ENCODE data around the gene CHTOP.

Gene CHTOP

DNA sequence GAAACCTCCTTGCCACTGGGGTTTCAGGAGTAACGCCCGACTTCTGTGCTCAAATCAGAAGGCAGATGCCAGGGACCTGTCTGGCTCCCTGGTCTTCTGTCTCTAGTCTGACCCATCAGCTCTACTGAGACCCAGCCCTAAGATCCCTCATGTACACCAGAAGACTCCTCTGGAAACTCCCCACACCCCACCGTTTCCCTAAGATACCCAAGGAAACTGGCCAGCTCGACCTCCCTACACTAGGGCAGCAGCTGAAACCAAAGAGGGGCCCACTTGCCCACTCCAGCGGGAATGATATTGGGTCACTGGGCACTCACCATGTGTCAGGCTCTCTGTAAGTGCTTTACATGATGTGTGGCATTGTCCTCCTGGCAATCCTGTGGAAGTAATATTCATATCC is 20.5 kb upstream of the CHTOP start:
- DNase-seq: no peak

- no peak for DNase-seq
Measured at GRCh38 chr1:153614189-153614900, 19.5 kb upstream of the CHTOP start.

DNA sequence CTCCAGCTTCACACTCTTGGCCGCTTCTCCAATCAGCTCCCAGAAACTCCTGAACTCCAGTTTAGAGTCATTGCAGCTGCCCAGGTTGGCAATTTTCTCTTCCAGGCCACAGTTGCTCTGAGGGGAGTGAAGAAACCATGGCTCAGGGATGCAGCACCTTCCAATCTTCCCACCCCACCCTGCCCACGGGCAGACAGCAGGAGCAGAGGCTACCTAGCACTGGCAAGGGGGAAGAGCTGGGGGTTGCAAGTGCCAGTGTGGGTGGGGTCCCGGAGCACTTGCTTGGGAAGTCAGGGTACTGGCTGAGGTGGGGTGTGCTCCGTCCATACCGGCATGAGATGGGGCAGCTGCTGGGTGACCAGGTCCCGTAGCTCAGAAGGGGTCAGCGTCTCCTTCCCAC is 19.0 kb upstream of the CHTOP start:
- DNase-seq: no peak

DNA sequence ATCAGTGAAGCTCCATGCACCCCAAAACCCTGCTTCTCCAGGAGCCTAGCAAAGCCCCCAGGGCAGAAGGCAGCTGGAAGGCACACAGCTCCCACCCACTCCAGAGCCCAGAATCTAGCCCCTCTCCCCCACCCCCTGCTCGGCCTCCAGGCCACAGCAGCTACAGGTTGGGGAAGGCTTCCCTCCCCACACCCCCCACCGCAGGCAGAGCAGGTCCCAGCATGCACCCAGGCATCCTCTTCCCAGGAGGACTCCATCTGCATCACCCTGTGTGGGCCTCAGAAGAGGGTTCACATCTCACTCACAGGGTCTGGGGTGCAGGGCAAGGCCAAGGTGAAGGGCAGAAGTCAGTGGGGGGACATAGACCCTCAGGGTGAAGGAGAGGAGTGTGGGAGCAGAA is 18.5 kb upstream of the CHTOP start:
- no peak for DNase-seq

DNA sequence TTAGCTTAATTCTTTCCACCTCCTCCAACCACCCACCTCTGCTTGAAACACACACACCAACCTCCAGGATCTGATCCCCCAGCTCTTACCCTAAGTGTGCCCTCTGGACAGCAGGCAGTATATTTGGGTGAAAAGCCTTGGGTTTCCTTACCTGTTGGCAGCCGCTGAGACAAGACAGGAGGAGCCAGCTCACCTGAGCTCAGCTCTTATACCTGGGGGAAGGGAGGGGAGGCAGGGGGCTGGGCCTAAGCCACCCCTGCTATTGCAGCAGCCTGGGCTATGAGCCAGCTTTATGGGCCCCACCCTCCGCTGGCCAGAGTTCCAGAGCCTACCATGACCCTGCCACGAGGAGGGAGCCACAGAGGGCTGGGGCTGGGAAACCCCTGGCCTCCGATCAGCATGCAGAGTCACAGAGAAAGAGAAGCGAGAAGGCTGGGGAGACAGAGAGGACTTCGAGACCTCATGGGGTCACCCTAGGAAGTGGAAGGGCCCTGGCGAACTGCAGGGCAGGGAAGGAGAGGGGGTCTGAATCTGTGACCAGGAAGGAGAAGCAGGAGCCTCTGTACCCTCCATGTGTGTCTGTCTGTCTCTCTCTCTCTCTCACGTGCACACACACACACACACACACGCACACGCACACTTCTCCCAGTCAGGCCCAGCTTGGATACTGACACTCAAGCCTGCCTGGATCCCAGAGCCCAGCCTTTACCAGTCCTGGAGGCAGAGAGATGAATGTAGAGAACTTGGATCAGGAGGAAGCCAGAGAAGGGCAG is 17.5 kb upstream of the CHTOP start, which contains the start of gene S100A14:
Gene S100A14, minus strand, starts transcription at position 182 of the 773 bp plus-strand sequence. CDS start 467 bp downstream, outside the sequence.
- DNase-seq: no peak

GRCh38 chr1:153616917-153617311 is 17.0 kb upstream of the CHTOP start:
- DNase-seq: no peak

DNA sequence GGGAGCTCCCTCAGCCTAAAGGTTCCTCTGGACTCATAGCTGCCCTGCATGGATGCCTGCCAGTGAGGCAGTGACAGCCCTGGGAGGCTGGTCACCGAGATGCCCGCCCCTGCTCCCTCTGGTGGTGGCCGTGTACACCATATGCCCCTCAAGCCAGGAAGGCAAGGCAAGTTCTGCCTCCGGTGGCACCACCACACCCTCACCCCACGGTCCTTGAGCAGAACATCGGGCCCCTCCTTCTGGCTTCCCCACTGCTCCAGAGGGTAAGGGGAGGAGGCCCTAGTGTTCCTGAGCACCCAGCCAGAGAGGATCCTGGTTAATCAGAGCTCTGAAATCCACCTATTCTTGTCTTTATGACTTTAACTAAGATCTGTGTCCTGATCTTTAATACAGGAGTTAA is 16.2 kb upstream of the CHTOP start:
- peak in 1 of 2 experiments; percentile 43 for DNase-seq

GRCh38 chr1:153619171-153619570 is 14.7 kb upstream of the CHTOP start:
- no peak for DNase-seq

DNA sequence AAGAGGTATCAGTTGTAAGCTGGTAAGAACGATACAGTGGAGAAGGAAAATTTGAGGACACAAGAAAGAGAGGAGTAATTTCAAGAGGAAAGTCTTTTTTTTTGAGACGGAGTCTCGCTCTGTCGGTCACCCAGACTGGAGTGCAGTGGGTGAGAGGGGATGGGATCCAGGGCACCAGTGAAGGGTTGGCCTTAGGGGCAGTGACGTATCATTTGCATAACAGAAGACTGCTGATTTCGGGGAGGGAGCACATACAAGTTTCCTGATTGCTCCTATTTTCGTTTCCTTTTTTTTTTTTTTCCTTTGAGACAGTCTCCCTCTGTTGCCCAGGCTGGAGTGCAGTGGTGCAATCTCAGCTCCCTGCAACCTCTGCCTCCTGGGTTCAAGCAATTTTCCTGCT is 10.8 kb upstream of the CHTOP start:
- no peak for DNase-seq

- no peak for DNase-seq
Measured at GRCh38 chr1:153624965-153625611, 8.8 kb upstream of the CHTOP start.

- DNase-seq: no peak
Measured at GRCh38 chr1:153626477-153626903, 7.4 kb upstream of the CHTOP start.

DNA sequence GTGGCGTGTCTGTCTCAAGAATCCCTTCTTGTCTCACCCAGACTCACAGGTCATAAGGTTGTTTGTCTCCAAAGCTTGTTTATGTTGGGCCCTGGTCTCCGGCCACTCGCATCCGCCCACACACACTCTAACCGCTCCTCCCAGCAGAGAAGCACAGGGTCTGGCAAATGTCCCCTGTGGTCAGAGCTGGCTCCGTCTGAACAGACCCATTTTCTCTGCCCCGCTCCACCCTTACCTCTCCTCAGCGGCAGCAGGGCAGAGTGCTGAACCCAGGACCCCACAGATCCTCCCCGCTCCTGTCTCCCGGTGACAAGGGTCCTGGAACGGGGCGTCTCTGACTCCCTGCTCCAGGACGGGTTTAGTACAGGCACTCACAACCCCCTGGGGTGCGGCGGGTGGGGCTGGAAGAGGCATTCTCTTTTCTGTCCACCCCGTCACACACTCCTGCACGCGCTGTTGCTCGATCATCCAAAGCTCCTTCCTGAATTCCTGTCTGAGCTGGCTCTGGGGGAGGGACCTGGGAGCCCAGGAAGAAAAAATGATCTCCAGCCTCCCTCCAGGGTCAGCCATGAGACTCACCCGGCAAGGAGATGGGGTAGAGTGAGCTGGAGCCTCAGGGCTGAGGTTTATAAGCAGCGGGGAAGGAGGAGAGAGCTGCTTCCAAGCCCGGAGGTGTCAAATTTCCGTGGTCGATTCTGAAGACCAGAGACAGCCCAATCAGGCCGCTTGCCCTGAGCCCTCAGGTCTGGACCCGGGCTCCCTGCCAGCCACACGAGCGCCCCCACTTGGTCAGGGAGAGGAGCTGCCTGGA is 6.8 kb upstream of the CHTOP start, which contains the start of gene S100A13:
Gene S100A13, minus strand, starts transcription at position 602 of the 811 bp plus-strand sequence. CDS start 1,033 bp downstream, outside the sequence.
- DNase-seq: peak; percentile 97 to 98

DNA sequence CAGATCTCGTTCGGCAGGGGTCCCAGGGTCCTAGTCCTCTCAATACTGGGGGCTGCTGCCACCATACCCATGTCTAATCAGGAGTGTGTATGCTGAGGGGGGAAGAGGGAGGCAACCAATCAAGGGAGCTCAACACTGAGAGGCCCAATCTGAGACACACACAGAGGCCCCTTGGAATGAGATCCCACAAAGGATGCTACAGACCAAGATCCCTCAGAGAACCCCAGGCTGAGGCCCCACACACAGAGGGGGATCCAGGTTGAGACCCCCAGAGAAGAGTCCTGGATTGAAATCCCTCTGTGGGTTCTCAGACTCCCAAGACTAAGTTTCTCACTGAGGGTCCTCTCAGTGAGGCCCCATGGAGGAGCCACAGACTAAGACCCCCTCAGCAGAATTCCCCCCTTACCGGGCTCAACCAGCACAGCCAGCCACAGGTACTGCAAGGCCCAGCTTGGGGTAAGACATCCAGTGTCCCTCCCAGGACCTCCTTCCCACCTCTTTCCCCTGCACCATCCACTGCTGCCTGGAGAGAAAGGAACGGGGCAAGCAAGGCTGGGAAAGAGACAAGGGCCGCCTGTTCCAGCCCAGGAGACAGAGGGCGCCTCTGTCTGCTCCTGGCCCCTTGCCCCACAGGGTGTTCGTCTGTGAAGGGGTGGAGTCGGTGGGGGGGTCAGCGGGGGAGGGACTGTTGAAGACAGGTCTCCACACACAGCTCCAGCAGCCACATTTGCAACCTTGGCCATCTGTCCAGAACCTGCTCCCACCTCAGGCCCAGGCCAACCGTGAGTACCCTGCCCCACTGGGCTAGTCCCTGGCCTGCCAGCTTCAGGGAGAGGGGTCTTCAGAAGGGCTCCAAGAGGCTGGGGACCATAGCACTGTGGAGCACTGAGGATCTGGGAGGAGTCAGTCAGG is 5.9 kb upstream of the CHTOP start, which contains the start of gene S100A1:
Gene S100A1, plus strand, starts transcription at position 720 of the 912 bp plus-strand sequence. CDS start 2,088 bp downstream, outside the sequence.
- no peak for DNase-seq

DNA sequence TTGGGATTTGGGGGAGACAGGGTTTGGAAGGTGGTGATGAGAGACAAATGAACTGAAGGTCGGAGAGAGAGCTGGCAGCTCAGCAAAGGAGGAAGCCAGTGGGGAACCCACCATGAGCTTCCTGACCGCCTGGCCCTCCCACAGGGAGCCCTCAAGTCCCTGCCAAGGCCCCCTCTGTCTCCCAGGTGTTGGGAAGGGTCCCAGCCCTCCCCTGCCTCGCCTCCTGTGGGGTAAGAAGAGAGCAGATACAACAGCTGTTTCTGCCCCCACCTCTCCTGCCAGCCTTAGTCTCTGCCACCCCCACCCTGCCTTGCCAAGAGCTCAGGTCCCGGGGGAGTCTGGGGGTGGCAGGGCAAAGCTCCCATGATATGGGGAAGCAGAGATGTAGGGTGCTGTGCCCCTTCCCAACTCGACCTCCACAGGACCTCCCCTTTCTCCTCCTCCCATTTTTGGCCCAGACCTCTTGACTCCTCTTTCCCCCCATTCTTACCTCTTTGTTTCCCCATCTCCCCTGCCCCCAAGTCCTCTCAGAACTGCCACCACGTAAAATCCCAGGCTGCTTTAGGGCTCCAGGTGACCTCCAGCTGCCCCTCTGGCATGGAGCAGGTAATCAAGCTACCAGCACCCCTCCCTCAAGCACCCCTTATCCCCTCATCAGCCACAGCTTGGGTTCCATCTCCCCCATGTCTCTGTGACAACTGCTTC is 5.1 kb upstream of the CHTOP start:
- DNase-seq: no peak

DNA sequence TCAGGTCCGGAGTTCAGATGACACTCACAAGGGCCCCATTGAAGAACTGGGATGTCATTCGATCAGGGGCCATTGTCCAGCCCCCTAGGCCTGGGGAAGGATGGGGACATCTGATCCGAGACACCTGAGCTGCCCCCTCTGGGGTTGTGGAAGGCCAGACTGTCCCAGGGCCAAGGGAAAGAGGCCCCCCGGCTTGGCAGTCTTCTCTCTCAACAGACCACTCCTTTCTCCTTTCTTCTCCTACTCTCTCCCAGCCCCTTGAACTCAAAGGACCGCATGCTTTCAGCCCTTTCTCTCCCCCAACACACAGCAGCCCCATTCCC is 4.6 kb upstream of the CHTOP start:
- DNase-seq: no peak

GRCh38 chr1:153629971-153630370 is 3.9 kb upstream of the CHTOP start:
- DNase-seq: no peak

- no peak for DNase-seq
Measured at GRCh38 chr1:153630384-153630783, 3.5 kb upstream of the CHTOP start.

DNA sequence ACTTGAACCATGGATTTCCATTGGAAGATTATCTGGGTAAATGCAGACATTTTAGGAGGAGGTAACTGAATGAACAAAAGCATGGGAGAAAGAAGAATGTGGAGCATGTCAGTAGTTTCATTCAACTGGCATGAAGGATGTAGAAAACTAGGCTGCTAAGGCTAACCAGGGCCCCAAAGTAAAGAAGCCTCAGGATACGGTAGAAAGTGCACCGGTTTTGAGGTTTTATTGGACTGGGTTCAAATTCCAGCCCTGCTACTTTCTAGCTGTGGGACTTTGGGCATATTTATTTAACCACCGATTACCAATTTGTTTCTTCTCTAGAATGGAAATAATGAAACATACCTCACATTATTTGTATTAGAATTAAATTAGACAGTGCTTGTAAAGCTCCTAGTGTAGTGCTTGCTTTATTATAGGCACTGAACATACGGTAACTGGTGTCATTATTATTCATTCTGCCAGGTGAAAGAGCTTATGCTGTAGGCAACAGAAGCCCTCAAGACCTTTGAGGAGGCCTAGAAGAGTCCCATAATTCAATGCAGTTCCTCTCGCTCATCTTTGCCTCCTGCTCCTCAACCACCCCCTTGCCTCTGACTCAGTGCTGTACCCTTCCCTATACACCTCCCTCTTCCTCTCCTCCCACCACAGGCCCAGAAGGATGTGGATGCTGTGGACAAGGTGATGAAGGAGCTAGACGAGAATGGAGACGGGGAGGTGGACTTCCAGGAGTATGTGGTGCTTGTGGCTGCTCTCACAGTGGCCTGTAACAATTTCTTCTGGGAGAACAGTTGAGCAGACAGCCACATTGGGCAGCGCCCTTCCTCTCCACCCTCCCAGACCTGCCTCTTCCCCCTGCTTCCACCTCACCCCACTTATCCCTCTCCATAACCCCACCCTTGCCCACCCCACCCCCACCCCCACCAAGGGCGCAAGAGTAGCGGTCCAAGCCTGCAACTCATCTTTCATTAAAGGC is 2.5 kb upstream of the CHTOP start:
- DNase-seq: no peak

DNA sequence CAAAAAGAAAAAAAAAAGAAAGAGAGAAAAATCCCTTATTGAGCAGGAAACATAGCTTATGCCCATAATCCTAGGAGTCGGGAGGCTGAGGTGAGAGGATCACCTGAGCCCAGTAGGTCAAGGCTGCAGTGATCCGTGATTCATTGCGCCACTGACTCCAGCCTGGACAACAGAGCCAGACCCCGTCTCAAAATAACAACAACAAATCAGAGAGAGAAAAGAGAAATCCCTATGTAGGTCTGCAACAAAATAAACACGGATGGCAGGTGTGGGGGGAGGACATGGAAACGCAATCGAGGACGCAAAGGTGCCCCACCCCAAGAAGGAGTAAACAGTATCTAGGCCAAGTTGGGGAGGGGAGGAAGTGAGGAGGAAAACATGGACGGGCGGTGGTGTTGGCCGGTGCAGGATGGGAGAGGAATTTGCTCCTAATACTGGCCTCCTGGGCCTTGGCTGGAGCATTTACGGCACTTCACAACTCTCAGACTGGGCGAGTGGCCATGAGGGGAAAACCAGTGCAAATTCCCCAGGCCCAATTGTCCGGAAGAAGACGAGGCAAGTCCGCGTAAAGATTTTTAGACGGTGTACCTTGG is 609 bp upstream of the CHTOP start:
- DNase-seq: no peak

All from NCI-H187 (cell line).